GM21360 (cell line): ENCODE measurements around the gene NCOA5.
"Not testable (repeated sequence)": the region's sequence is repeated elsewhere in the genome, so short reads cannot be mapped to it uniquely, and the experiment has no call there.

Experiments used
- ATAC-seq: cut with Tn5 transposase; IDR thresholded peaks from one replicate; pipeline ENCODE4 v1.9.1; 2021; ENCODE audit warnings: mild to moderate bottlenecking, moderate library complexity; ENCODE audit not compliant: unreplicated experiment

NCOA5 gene

DNA sequence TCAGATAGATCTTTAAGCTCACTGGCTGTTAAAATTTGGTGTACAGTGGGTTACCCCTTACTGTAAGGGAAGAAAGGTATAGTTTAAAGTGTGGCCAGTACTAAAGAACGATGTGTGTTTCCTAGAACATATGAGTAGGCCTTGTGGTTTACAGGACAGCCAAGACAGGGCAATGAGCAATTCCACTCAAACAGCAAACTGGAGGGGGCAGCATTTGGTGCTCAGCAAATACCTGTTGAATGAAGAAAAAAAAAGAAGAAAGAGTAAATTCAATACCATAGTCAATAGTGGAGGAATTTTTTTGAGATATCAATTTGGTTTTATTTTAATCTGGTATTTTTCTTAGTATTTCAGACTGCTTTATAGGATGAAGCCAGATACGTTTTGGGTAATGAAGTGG, 3.8 kb upstream of the NCOA5 start:
- no peak for ATAC-seq

DNA sequence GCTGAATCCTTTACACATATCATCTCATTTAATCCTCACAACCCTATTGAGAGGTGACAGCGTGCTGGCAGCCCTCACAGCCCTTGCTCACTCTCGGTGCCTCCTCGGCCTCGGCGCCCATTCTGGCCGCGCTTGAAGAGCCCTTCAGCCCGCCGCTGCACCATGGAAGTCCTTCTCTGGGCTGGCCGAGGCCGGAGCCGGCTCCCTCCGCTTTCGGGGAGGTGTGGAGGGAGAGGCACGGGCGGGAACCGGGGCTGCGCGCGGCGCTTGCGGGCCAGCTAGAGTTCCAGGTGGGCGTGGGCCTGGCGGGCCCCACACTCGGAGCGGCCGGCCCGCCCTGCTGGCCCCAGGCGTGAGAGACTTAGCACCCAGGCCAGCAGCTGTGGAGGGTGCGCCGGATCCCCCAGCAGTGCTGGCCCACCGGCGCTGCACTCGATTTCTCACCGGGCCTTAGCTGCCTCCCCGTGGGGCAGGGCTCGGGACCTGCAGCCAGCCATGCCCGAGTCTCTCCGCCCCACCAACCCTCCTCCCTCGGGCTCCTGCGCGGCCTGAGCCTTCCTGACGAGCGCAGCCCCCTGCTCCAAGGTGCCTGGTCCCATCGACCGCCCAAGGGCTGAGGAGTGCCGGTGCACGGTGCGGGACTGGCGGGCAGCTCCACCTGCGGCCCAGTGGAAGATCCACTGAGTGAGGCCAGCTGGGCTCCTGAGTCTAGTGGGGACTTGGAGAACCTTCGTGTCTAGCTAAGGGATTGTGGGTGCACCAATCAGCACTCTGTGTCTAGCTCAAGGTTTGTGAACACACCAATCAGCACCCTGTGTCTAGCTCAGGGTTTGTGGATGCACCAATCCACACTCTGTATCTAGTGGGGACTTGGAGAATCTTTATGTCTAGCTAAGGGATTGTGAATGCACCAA, 2.1 kb upstream of the NCOA5 start:
- ATAC-seq, result not testable (repeated sequence)

DNA sequence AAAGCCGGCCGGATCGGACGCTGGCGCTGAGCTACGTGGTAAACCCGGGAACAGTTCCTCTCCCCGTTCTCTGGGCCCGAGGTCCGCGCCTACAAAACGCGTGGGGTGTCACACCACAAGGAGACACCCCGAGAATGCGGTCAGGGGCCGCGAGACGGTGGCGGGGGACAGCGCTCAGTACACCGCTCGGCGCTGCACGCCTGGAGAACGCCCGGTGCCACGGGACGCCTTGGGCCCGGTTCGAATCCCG, 670 bp downstream of the NCOA5 start:
- peak; percentile 26 for ATAC-seq

DNA sequence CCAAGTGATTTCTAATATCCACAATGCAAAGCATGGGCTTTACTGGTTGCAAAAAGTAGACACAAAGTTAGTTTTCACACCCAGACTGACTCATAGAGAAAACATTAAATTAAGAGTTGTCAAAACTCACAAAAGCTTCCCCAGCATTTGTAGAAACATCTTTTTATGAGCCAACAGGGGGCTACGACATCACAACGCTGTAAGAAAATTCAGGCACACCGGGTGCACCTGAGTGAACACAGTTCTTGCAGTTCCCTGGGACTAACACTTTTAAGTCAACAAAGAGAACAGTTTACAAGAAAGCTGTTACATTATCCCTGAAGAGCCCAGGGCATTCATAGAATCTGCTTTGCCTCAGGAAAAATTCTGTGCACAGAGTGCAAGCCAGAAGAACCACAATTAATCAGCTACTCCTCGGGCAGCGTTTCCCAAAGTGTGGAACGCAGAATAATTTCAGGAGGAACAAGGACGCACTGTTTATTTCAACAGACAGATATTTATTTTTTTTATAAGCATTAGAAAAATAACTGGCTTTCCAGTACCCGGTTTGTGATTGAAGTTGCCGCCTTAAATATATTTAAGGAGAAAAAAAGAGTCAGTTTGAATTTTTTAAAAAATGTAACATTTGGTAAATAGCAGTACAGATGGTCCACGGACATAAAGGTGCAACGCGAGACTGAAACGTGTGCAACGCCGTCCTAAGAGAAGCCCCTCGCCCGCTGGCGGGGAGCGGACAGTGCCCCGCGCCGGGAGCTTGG, 1.2 kb downstream of the NCOA5 start:
- no peak for ATAC-seq

DNA sequence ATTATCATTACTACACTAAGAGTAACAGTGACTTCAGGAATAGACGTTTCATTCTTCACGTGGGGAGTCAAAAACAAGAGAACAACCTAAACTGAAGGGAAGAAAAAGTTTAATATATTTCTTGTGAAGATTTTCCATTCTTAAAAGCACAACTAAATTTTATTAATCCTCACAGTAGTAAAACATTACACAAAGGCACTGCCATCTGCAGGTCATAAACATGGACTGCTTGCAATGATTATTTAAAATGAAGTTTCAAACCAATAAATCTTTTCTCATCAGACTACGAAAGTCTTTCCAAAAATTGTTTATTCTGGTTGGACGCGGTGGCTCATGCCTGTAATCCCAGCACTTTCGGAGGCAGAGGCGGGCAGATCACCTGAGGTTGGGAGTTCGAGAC, 2.6 kb downstream of the NCOA5 start:
- no peak for ATAC-seq

DNA sequence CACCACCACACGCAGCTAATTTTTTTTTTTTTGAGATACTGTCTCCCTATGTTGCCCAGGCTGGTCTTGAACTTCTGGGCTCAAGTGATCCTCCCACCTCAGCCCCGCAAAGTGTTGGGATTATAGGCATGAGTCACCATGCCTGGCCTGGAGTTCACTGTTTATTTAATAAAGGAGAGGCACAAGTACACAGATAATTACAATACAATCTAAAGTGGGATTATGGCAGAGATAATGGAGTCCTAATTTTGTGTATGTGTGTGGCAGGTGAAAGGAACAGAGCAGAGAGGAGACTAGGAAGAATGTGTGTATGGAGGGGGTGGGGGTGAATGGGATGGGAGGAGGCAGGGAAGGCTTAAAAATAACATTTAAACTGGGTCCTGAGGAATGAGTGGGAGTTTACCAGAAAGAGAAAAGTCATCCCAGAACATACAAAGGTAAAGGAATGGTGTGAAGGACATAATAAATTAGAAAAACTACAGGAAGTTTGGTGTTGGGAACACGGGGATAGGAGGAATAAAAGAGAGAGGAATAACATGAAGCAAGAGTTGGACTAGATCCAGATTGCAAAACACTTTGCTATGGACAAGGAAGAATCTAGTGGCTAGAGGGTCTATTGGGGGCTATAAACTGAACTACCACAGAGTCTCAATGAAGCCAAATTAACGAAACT, 4.4 kb downstream of the NCOA5 start:
- no peak for ATAC-seq

DNA sequence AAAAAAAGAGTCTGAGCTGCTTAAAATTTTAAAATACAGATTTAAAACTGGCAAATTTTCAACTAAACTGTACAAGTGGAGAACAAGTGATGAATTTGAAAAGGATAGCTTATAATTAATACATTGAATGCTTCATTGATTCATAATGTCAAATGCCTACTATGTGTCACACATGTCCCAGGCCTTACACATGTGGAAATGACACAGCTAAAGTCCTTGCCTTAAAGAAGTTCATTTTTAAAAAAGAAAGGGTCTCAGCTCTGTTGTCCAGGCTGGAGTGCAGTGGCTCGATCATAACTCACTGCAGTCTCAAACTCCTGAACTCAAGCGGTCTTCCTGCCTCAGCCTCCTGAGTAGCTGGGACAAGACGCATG, 5.0 kb downstream of the NCOA5 start:
- no peak for ATAC-seq

DNA sequence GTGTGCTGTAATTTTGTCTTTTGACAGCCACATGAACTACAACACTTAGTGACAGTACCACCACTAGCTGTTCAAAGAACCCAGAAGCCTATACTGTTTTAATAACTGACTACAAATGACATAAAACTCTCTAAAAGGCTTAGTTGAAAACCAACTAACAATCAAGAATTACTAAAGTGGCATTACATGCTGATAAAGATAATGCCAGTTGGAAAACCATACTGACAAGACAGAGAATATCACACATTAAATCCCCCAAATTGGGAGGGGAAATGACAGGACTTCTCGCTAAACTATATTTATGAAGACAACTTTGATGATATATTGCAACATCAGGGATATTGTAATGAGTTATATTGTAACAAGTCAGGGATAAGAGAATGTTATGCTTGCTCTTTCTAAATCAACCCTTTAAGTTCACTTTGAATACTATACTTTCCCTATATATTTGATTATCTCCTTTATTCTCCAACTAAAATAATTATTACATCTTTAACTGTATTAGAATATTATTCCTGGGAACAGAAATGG, 6.2 kb downstream of the NCOA5 start:
- ATAC-seq, result no peak

DNA sequence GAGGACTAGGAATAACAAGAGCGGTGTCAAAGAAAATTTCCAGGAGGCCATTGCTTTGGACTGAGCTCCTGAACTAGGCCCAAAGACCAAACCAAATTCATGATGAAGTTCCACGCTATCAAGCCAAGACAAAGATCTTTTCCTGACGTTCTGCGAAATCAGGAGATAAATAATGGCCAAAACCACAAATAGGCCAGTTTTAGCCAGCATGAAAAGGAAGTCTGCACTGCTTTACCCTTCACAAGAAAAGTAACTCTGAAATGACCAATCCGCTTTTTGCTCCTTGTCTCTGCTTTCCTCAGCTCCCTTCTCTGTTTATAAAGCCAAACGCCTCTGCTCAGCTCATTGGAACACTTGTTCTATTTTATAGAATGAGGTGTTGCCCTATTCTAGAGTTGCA, 6.7 kb downstream of the NCOA5 start:
- ATAC-seq, result no peak

DNA sequence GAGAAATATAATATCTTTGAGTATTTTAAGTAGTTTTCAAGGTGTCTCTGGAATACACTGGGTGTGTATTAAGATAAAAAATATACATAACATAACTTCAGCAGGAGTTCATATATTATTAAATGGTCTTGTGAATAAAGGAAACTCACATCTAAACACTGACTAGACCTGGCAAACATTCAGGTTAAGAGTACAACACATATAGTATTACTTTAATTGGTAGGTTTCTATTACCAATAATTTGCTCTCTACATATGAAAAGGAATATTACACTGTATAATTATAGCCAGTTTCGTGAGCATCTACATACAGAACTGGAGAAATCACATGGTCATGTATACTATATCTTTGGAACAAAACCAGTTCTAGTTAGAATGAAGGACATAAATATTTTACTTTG, 8.7 kb downstream of the NCOA5 start:
- no peak for ATAC-seq

DNA sequence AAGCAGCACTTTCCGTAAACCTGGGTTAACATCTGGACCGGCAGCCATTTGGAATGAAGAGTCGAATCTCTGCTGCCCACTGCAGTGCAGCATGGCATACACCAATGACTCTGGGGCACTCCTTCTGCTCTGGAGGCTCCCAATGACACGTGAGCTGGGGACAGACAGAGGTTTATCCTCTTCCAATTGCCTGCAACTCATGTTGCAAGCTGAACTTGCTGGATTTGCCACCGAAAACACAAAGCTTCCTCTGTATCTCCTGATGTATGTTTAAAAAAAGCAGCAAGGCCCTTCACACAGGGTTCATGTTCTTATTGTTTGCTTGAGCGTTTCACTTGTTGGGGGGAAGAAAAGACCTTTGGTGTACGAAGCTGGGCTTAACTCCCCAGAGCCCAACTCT, 10.8 kb downstream of the NCOA5 start:
- no peak for ATAC-seq

DNA sequence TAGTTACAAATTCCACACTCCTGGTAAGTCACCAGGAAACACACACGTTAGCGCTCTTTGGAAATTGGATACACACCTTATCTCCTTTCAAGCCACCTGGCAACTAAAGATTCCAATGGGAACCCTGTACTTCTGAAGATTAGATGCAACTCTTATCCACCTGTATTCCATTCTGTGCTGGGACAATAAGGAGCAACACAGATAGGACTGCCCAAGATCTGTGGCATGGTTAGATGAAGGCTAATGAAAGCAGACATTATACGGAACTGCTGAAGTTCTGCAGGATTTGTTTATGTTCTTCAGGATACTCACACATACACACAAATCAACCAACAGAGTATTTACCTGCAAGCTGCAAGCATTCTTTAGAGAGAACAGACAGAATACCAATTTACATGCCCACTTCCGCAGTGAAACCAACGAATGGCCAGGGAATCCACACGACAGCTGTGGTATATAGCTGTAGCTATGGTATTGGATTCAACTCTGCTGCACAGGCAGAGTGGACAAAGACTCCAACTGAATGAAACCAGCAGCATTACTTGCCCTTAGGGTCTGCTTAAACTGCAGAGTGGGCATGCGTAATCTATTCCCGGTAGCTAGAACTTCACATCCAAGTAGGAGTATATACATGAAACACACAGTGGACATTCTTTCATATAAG, 12.0 kb downstream of the NCOA5 start:
- ATAC-seq, result no peak

DNA sequence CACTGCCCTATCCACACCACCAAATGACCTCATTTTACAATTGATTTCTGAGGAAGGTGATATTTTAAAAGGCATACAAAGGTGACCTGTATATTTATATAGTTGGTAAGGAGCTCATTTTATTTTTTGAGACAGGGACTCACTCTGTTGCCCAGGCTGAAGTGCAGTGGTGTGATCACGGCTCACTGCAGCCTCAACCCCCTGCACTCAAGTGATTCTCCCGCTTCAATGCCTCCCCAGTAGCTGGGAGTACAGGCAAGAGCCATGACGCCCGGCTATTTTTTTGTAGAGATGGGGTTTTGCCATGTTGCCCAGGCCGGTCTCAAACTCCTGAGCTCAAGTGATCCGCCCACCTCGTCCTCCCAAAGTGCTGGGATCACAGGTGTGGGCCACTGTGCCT, 13.0 kb downstream of the NCOA5 start:
- ATAC-seq, result no peak

DNA sequence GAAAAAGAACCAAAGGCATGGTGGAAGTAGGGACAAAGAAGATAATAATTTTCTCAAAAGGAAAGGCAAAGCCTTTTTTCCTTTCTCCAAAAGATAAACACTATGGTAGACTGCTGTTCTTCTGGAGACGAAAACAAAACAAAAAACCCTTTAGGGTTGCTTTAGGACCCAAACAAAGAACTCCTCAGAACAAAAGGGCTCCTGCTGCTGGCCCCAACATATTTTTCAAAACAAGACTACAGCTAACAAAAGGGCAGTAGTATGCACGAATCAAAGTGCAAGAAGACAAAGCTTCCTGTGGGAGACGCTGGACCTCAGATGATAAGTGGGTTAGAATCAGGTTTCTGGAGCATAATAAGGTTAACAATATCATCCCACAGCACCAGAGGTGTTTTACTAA, 15.8 kb downstream of the NCOA5 start:
- no peak for ATAC-seq

DNA sequence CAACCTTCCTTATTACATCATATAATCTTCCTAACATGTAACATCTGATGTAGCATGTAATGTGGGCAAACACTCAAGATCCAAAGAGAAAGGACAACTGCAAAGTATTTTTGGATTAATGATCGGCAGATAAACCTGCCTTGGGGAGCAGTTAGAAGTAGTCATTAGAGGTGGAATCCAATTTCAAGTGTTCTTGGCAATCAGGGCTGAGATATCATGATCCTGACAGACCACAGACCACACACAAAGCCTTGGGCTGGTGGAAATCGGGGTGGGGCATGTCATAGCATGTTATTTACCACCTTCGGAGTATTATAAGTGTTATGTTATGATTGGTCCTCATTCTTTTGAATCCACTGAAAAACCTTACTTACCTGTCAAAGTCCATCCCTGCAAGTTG, 16.3 kb downstream of the NCOA5 start:
- no peak for ATAC-seq

DNA sequence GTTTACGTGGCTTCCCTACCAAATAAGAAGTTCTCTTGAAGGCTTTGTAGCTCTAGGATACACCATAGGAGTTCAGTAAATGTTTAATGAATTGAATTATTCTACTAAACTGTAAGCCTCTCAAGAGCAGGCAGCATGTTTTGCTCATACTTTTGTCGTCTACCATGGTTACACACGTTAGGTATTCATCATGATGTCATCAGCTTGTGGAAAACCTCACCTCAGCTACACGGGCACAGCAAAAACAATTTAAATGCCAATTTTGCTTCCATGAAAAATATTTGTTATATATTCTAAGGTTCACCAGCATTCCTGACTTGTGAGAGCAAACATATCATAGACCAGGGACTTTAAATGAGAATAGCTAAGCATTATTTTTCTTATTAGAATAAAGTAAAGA, 16.7 kb downstream of the NCOA5 start:
- no peak for ATAC-seq

DNA sequence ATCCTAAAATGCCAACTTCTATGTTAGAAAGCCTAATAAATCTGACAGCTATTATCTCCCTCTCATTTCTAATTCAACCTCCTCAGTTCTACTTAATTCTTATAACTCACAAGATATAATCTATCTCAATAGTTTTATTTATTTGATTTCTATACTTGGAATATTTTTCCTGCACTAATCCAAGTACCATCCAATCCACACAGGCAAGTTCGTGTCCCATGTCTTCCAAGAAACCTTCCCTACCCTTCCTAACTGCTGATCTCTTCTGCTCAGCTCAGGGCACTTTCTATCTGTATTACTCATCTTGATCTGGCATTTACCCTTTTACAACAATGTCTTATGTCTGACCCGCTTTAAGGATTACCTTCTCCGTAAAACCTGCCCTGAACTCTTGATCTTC, 18.2 kb downstream of the NCOA5 start:
- no peak for ATAC-seq

DNA sequence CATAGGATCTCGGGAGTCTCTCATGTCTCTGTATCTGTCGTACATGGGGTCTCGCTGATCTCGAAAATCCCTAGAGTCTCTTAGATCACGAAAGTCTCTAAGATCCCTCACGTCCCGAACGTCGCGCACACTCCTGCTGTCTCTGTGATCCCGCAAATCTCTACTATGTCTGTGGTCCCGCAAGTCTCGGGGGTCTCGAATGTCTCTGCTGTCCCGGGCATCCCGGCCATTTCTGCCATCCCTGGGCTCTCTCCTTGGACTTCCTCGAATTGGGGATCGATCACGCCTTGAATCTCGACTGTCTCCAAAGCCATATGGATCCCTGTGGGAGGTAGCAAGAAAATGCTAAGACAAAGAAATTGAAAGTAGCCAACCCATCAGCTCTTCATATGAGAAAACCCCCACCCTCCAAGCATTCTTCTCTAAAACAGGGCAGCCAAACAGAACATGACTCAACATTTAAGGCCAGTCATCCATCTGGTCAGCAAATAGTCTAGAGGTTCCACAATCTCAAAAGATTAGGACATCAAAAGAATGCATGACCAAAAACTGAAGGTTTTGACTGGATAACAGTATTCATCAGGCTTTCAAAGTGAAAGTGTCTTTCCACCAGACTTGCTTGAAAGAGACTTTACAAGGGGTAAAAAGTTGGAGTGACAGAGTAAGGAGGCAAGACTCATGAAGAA, 19.4 kb downstream of the NCOA5 start:
- ATAC-seq, result no peak

DNA sequence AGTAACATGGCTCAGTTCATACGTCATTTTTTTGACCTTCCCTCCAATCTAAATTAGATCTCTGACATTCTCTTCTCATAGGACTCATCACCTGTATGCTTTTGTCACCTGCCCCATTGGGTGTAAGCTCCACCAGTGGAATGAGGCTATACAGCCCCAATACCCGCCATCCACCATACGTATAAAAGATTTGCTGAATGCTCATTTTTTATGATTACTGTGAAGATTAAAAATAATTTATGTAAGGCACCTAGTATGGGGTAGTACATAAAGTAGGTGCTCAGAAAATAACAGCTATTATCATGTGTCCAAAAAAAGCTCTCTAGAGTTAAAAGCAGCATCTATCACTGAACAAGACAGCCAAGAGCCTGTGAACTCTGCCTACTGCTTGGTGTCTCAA, 24.1 kb downstream of the NCOA5 start:
- ATAC-seq, result no peak

DNA sequence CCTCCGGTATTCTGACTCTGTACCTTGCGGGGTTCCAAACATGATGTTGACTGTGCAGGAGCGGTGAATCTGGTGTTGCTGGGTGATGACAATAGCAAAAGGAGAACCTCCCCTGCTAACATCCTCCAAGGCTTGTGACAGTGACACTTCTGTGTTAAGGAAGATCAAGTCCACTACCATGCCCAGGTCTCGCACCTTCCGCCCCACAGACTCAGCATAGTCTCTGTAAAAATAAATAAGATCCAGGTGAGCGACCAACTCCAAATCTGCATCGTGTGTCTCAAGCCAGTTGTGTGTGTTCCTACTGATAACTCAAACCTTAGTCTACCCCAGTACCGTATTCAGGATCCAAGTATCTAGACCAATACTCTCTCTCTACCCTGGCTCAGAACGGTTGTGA, 24.8 kb downstream of the NCOA5 start:
- ATAC-seq, result no peak

DNA sequence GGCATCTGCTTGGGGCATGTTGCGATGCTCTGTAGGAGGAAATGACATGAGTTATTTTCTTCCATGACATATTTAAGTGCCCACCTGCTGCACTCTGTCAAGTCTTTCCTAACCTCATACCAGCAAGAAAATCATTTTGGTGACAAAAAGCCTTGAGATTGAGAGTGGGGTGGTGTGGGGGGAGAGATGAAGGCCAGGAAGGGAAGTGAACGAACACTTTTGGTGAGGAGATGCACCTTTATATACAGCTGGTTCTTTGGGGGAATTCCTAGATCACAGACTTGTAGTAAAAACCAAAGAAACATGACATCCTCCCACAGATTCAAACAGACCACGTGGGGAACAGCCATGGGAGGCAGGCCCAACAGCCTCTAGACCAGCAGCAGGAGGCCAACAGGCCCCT, 26.1 kb downstream of the NCOA5 start:
- ATAC-seq, result no peak
